Mucosa of stomach (tissue), 1 donor: ENCODE measurements around the gene ACTL8.

Source experiments
- H3K27me3 ChIP-seq: one replicate; pipeline ENCODE4 v1.7.0; 2013; ENCODE audit warnings: mild to moderate bottlenecking, low read length; ENCODE audit not compliant: control insufficient read depth, insufficient read depth
- H3K36me3 ChIP-seq: one replicate; pipeline ENCODE4 v1.7.0; 2013; ENCODE audit warnings: low read length; ENCODE audit not compliant: control insufficient read depth, insufficient read depth
- H3K4me1 ChIP-seq: one replicate; pipeline ENCODE4 v1.7.0; 2013; ENCODE audit warnings: mild to moderate bottlenecking, low read length; ENCODE audit not compliant: control insufficient read depth, insufficient read depth
- H3K4me3 ChIP-seq: one replicate; pipeline ENCODE4 v1.7.0; 2013; ENCODE audit warnings: low read length
- H3K9ac ChIP-seq: one replicate; pipeline ENCODE4 v1.7.0; 2013; ENCODE audit warnings: mild to moderate bottlenecking, low read length, moderate library complexity
- H3K9me3 ChIP-seq: one replicate; pipeline ENCODE4 v1.7.0; 2013; ENCODE audit warnings: mild to moderate bottlenecking, low read length, moderate library complexity; ENCODE audit not compliant: control insufficient read depth
- donor health status: Pancreatic carcinoma.

Gene ACTL8

DNA sequence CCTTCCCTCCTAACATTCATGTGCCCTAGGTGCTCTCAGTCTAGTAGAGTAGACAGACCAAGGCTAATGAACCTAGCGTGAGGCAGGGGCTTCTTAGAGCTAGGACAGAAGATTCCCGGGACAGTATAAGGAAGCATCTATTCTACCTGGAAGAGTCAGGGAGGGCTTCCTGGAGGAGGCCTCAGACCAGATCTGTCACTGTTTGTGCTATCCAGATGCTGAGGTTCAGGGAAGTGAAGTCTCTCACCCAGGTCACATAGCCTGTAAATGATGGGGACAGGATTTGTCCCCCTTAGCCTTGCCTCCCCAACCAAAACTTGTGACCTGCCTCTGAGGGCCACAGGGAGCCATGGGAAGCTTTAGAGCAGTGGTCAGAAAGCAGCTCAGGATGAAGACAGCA lies 20.7 kb downstream of the ACTL8 start:
- H3K9me3 ChIP-seq, result no peaks in the 10 kb centered on the region
- H3K9ac ChIP-seq, result no peak overlapping the region
- peaks cover 17% of the 10 kb centered on the region for H3K27me3 ChIP-seq
- H3K36me3 ChIP-seq, result no peaks in the 10 kb centered on the region
- no peak overlapping the region for H3K4me3 ChIP-seq
- H3K4me1 ChIP-seq, result no peaks in the 10 kb centered on the region

DNA sequence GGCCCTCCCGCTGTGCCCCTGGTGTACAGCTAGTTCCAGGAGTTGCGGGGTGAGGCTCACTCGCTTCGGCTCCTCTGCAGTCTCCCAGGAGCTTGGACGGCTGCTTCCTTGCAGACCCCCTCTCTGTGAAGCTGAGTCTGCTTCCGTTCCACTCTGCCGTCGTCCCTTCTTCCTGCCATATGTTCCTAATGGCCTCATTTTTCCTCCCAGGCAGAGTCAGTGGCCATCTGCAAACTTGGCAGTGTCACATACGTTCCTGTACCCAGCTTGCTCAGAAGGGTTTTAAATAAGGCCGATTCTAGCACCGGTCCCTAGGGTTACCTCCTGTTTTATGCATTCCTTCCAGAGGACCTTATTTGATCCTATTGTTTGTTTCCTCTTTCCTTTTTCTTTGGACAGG lies 21.3 kb downstream of the ACTL8 start:
- no peaks in the 10 kb centered on the region for H3K9me3 ChIP-seq
- H3K4me3 ChIP-seq, result no peak overlapping the region
- peaks cover 17% of the 10 kb centered on the region for H3K27me3 ChIP-seq
- H3K9ac ChIP-seq, result no peak overlapping the region
- no peaks in the 10 kb centered on the region for H3K4me1 ChIP-seq
- no peaks in the 10 kb centered on the region for H3K36me3 ChIP-seq

DNA sequence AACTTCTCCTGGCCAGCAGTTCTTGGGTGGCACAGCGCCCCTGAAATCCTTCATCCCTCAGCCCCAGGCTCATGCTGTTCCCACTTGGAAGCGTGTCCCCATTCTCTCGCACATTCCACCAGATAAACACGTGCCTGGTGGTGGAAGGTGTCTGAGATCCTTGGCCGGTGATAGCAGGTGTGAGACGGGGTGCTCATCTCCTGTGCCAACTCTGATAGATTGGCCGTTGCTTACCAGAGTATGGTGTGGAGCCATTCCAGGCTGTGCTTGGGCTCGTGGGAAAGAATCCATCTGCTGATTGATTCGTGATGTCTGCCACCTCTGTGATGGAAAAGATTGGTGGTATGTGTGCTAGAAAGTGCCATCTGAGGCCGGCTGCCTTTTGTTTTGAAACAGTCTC lies 22.2 kb downstream of the ACTL8 start:
- H3K4me3 ChIP-seq, result no peak overlapping the region
- peaks cover 17% of the 10 kb centered on the region for H3K27me3 ChIP-seq
- H3K9ac ChIP-seq, result no peak overlapping the region
- H3K9me3 ChIP-seq, result no peaks in the 10 kb centered on the region
- no peaks in the 10 kb centered on the region for H3K4me1 ChIP-seq
- H3K36me3 ChIP-seq, result no peaks in the 10 kb centered on the region

DNA sequence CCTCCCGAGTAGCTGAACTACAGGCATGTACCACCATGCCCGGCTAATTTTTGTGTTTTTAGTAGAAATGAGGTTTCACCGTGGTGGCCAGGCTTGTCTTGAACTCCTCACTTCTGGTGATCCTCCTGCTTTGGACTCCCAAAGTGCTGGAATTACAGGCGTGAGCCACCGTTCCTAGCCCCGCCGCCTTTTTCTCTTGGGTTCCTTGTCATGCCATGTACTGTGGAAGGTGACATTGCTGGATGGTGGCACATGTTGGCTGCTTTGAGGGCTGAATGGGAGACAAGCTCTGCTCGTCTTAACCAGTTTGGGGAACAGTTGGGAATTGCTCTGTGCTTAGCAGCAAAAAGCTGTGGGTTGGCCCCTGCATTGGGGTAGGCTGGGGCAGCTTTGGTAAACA lies 22.7 kb downstream of the ACTL8 start:
- no peaks in the 10 kb centered on the region for H3K36me3 ChIP-seq
- H3K27me3 ChIP-seq, result peaks cover 17% of the 10 kb centered on the region
- H3K4me1 ChIP-seq, result no peaks in the 10 kb centered on the region
- H3K9me3 ChIP-seq, result no peaks in the 10 kb centered on the region
- H3K9ac ChIP-seq, result no peak overlapping the region
- no peak overlapping the region for H3K4me3 ChIP-seq

DNA sequence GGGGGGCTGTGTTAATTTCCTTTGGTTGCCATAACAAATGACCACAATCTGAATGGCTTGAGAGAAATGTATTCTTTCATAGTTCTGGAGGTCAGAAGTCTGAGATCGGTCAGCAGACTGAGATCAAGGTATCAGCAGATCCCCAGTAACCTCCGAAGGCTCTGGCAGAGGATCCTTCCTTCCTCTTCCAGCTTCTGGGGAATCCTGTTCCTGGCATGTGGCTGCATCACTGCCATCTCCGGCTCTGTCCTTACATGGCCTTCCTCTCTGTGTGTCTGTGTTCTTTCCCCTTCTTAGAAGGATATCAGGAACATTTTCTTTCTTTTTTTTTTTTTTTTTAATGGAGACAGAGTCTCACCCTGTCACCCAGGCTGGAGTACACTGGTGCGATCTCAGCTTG lies 25.8 kb downstream of the ACTL8 start:
- Histone ChIP-seq H3K27me3 (peaks cover 9% of the 10 kb centered on the region), H3K9ac (no peak overlapping the region), H3K4me3 (no peak overlapping the region), H3K36me3 (no peaks in the 10 kb centered on the region), H3K4me1 (no peaks in the 10 kb centered on the region), H3K9me3 (no peaks in the 10 kb centered on the region)

GRCh38 chr1:17789926-17790325 lies 34.8 kb downstream of the ACTL8 start:
- H3K4me3 ChIP-seq, result no peak overlapping the region
- H3K9ac ChIP-seq, result no peak overlapping the region
- no peaks in the 10 kb centered on the region for H3K36me3 ChIP-seq
- peaks cover 6% of the 10 kb centered on the region for H3K27me3 ChIP-seq
- no peaks in the 10 kb centered on the region for H3K9me3 ChIP-seq
- no peaks in the 10 kb centered on the region for H3K4me1 ChIP-seq

- no peaks in the 10 kb centered on the region for H3K4me1 ChIP-seq
- H3K36me3 ChIP-seq, result no peaks in the 10 kb centered on the region
- no peak overlapping the region for H3K4me3 ChIP-seq
- peaks cover 7% of the 10 kb centered on the region for H3K27me3 ChIP-seq
- no peaks in the 10 kb centered on the region for H3K9me3 ChIP-seq
- no peak overlapping the region for H3K9ac ChIP-seq
These were observed 35.4 kb downstream of the ACTL8 start for GRCh38 chr1:17790383-17791054.

DNA sequence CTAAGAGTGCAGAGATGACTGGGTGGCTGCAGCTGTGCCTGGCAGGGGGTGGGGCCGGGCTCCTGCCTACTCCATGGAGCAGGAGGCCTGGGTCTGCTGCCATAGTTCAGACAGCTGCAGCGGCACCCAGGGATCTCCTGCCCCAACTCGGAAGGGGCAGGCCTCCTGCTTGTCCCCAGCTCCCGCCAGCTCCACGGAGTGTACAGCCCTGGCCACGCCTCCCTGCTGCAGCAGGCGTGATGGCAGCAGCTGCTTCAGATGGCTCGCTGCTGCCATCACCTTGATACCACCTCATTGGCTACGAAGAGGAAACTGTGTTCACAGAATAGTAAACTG lies 35.9 kb downstream of the ACTL8 start:
- H3K4me3 ChIP-seq, result no peak overlapping the region
- H3K27me3 ChIP-seq, result peaks cover 12% of the 10 kb centered on the region
- H3K4me1 ChIP-seq, result no peaks in the 10 kb centered on the region
- H3K36me3 ChIP-seq, result no peaks in the 10 kb centered on the region
- no peaks in the 10 kb centered on the region for H3K9me3 ChIP-seq
- H3K9ac ChIP-seq, result no peak overlapping the region

- Histone ChIP-seq H3K9me3 (no peaks in the 10 kb centered on the region), H3K27me3 (peaks cover 12% of the 10 kb centered on the region), H3K9ac (no peak overlapping the region), H3K4me3 (no peak overlapping the region), H3K36me3 (no peaks in the 10 kb centered on the region), H3K4me1 (no peaks in the 10 kb centered on the region)
These were observed 36.3 kb downstream of the ACTL8 start for GRCh38 chr1:17791480-17791879.

GRCh38 chr1:17792421-17792820 lies 37.3 kb downstream of the ACTL8 start:
- no peak overlapping the region for H3K9ac ChIP-seq
- no peaks in the 10 kb centered on the region for H3K9me3 ChIP-seq
- H3K36me3 ChIP-seq, result no peaks in the 10 kb centered on the region
- no peak overlapping the region for H3K4me3 ChIP-seq
- no peaks in the 10 kb centered on the region for H3K4me1 ChIP-seq
- H3K27me3 ChIP-seq, result peaks cover 12% of the 10 kb centered on the region

DNA sequence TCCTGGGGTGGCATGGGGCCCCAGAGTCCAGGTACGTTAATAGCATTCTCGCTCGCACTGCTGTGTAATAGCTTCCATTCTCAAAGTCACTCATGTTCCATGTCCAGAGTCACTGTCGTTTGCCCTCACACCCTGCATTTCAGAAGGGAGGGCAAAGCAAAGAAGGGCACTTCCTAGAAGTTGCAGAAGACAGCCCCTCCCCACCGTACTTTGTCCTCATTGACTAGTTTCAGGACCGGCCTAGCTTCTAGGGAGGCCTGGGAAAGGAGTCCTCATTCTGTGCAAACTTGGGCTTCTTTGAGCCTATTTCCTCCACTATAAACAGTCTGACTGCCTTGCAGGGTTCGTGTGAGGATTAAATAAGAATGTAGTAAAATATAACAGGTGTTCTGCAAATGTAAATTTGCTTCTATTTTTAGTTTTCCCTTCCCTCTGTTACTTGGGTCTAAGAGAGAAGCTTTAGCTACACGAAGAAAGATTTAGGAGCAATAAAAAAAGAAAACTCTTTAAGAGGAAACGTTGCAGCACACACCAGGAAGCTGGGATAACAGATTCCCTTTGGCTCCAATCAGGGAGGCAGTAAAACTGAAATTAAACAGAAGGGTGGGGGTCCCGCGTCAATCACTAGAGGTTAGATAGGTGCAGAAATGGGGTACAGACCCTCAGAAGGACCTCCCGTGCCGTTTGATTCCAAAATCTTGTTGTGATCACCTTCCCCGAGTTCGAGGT lies 40.1 kb downstream of the ACTL8 start:
- Histone ChIP-seq H3K27me3 (peaks cover 12% of the 10 kb centered on the region), H3K4me1 (no peaks in the 10 kb centered on the region), H3K9me3 (no peaks in the 10 kb centered on the region), H3K36me3 (no peaks in the 10 kb centered on the region), H3K9ac (no peak overlapping the region), H3K4me3 (no peak overlapping the region)

DNA sequence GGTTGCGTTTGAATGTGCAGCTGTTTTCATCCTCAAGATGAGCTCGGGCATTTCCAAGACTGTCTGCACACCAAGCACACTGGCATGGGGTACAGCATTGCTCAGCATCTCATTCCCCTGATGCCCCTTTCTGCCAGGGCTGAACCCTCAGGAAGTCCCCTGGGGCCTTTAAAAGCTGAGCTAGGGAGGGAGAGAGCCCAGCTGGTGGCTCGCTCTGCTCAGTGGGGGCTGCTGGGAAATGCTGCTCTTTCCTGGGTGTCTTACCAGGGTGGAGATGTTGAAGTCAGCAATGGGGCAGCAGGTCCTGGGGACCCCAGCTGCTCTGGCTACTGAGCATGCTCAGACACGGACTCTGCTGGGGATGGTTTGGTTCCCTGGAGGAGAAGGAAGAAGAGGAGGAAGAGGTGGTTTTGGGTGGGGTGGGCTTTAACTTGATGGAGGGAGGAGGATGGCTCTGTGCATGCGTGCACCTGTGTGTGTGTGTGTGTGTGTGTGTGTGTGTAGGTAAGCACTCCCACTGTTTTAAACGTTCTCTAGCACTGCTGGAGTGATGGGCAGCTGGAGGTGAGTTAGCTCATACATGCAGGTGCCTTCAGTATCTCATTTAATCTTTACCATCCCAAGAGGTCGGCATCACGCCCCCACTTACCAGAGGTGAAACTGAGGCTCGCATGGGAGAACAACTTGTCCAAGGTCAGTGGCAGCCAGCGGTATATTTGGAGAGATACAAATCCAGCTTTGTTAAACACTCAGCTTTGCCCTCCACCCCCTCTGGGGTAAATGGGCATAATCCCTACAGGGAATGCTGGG lies 40.9 kb downstream of the ACTL8 start:
- no peak overlapping the region for H3K4me3 ChIP-seq
- no peaks in the 10 kb centered on the region for H3K9me3 ChIP-seq
- no peak overlapping the region for H3K9ac ChIP-seq
- no peaks in the 10 kb centered on the region for H3K36me3 ChIP-seq
- H3K27me3 ChIP-seq, result peaks cover 12% of the 10 kb centered on the region
- H3K4me1 ChIP-seq, result no peaks in the 10 kb centered on the region
